K562 (cell line): ENCODE measurements around the gene SYT8. TPM values are rescaled to one million over a fixed set of nuclear protein-coding genes. Genes with fewer than 3 reads are reported as not detected.

Experiments
- ARID2 ChIP-seq: fragments of 450-650 bp; IDR thresholded peaks from 2 replicates; pipeline ENCODE4 v1.6.1; 2017; ENCODE audit warnings: antibody characterized with exemption, mild to moderate bottlenecking
- ATF1 ChIP-seq, 2 experiments: fragments of 450-650 bp in 1 of 2; IDR thresholded peaks; 2 replicates each; pipeline ENCODE4 v1.6.1; 2016; ENCODE audit warnings: missing compliant biosample characterization in 1 of 2, missing genetic modification characterization in 1 of 2
- MBD2 ChIP-seq: sonication (generic); IDR thresholded peaks from 2 replicates; pipeline ENCODE4 v1.6.1; 2016; ENCODE audit warnings: low read depth, borderline replicate concordance
- PTTG1 ChIP-seq: fragments of 450-650 bp; IDR thresholded peaks from 2 replicates; pipeline ENCODE4 v1.6.1; 2016; ENCODE audit warnings: low read depth, mild to moderate bottlenecking, missing genetic modification characterization, missing compliant biosample characterization
- RAD21 ChIP-seq, 2 experiments: fragments of 250-450 bp in 1 of 2; fragments of 450-650 bp in 1 of 2; sonication (Bioruptor Pico) in 1 of 2; formaldehyde crosslinking in 1 of 2; IDR thresholded peaks in 1 of 2; conservative IDR thresholded peaks in 1 of 2; 2 replicates each; pipeline versions ENCODE4 v1.4.0 to v1.8.0; 2020 to 2022; ENCODE audit warnings: mild to moderate bottlenecking in 2 of 2, moderate library complexity in 1 of 2
- RCOR1 ChIP-seq, 2 experiments: IDR thresholded peaks; 2 replicates each; pipeline ENCODE4 v1.6.1; 2012; ENCODE audit warnings: low read depth in 2 of 2, low read length in 2 of 2, borderline replicate concordance in 1 of 2, improper control_type of control experiment in 1 of 2
- VEZF1 ChIP-seq: fragments of 200-800 bp; sonication (Bioruptor generic); IDR thresholded peaks from 2 replicates; pipeline ENCODE4 v1.6.1; 2017; ENCODE audit warnings: missing genetic modification characterization, missing compliant biosample characterization
- YBX1 ChIP-seq: fragments of 450-650 bp; IDR thresholded peaks from 2 replicates; pipeline ENCODE4 v1.7.1; 2016; ENCODE audit warnings: mild to moderate bottlenecking
- YY1 ChIP-seq, 3 experiments: IDR thresholded peaks; 2 replicates each; pipeline ENCODE4 v1.6.1; 2011; ENCODE audit warnings: low read length in 2 of 3, mild to moderate bottlenecking in 2 of 3, moderate library complexity in 2 of 3, borderline replicate concordance in 1 of 3, control low read depth in 1 of 3, low read depth in 1 of 3; ENCODE audit not compliant: insufficient read depth in 3 of 3, insufficient replicate concordance in 2 of 3, control insufficient read depth in 1 of 3, insufficient read length in 1 of 3; ENCODE audit errors: extremely low read depth in 1 of 3
- ZBTB43 ChIP-seq: sonication (generic); formaldehyde crosslinking; IDR thresholded peaks from 2 replicates; pipeline ENCODE4 v1.8.0; 2023; ENCODE audit warnings: mild to moderate bottlenecking, missing genetic modification reagents
- ZKSCAN8 ChIP-seq: fragments of 200-800 bp; sonication (Bioruptor generic); IDR thresholded peaks from 2 replicates; pipeline ENCODE4 v1.6.1; 2016; ENCODE audit warnings: missing genetic modification characterization, missing compliant biosample characterization
- ZNF592 ChIP-seq: fragments of 450-650 bp; IDR thresholded peaks from 2 replicates; pipeline ENCODE4 v1.6.1; 2017; ENCODE audit warnings: antibody characterized with exemption, mild to moderate bottlenecking
- ZNF639 ChIP-seq, 2 experiments: fragments of 200-800 bp in 1 of 2; sonication (Bioruptor generic) in 1 of 2; sonication (generic) in 1 of 2; formaldehyde crosslinking in 1 of 2; IDR thresholded peaks in 1 of 2; conservative IDR thresholded peaks in 1 of 2; 2 replicates each; pipeline versions ENCODE4 v1.5.0 to v1.6.1; 2016 to 2020; ENCODE audit warnings: missing compliant biosample characterization in 1 of 2, missing genetic modification characterization in 1 of 2, missing genetic modification reagents in 1 of 2
- ZNF707 ChIP-seq: fragments of 250-450 bp; sonication (Bioruptor Pico); conservative IDR thresholded peaks from 2 replicates; pipeline ENCODE4 v1.8.0; 2022; ENCODE audit warnings: inconsistent platforms, mild to moderate bottlenecking, moderate library complexity
- polyA plus RNA-seq, 8 experiments: library from polyadenylated mRNA; depleted of rRNA in 4 of 8; stranded (reverse) in 5 of 8; unstranded in 3 of 8; fragments of >200 nt; fragmentation: Nextera tagmentation in 2 of 8; fragmentation: Illumina TruSeq in 1 of 8; extraction: Ambion mirVana in 2 of 8; extraction: Trizol in 1 of 8; gene quantifications; 2 replicates each; pipeline versions ENCODE4 v1.2.1 to v1.2.3, GENCODE V29; 2011 to 2014; ENCODE audit warnings: inconsistent platforms in 1 of 8, missing spikeins in 1 of 8
- total RNA-seq, 7 experiments: library from RNA; depleted of rRNA in 6 of 7; stranded (reverse); fragments of >200 nt in 6 of 7; fragmentation: Illumina TruSeq in 2 of 7; extraction: Trizol in 2 of 7; gene quantifications; 2 replicates each; pipeline versions ENCODE4 v1.2.1 to v1.2.3, GENCODE V29; 2011 to 2021; ENCODE audit warnings: low replicate concordance in 1 of 7

The SYT8 gene
- total and polyA plus RNA-seq, 9 of the 15 experiments (the other 6 are each of a cell fraction or from before 2014, with no cell fraction given): not detected

- TF ChIP-seq VEZF1: peak; percentile 79
- peak; percentile 84 for TF ChIP-seq ZNF592
- no peak for TF ChIP-seq ZBTB43 (CRISPR knock-in tag)
- TF ChIP-seq YY1 (IDR thresholded peaks at IDR 0.05; ENCODE audit: borderline replicate concordance in 1 of 3, control insufficient read depth in 1 of 3, extremely low read depth in 1 of 3, insufficient read depth in 3 of 3, insufficient read length in 1 of 3, insufficient replicate concordance in 2 of 3, low read depth in 1 of 3, low read length in 2 of 3): peak; percentile 8 to 86 (median 73)
- no peak for TF ChIP-seq PTTG1 (tag)
- no peak for TF ChIP-seq RAD21 (CRISPR knock-in tag; conservative IDR thresholded peaks at IDR 0.05 in 1 of 2, IDR thresholded peaks at IDR 0.05 in 1 of 2)
- peak; percentile 41; the same call in 1 of the 2 replicates for TF ChIP-seq MBD2
- TF ChIP-seq ZKSCAN8 (CRISPR knock-in tag): no peak
- no peak for TF ChIP-seq ZNF707
- TF ChIP-seq ZNF639 (CRISPR knock-in tag; conservative IDR thresholded peaks at IDR 0.05 in 1 of 2, IDR thresholded peaks at IDR 0.05 in 1 of 2): 0 out of 4 replicates have a peak, but pooled peaks of 1 of the 2 experiments have one; percentile 48
- peak; percentile 55; the same call in 1 of the 2 replicates for TF ChIP-seq ARID2
- peak in 1 of 2 experiments; percentile 64; a peak in 1 of 4 replicates for TF ChIP-seq RCOR1 (IDR thresholded peaks at IDR 0.05; ENCODE audit: borderline replicate concordance in 1 of 2, low read depth in 2 of 2, low read length in 2 of 2)
- peak; percentile 11; the same call in 1 of the 2 replicates for TF ChIP-seq YBX1
- TF ChIP-seq ATF1 (CRISPR knock-in tag; IDR thresholded peaks at IDR 0.05): no peak
- peak; percentile 77 for TF ChIP-seq ATF1 (tag; IDR thresholded peaks at IDR 0.05)
These were observed 9.7 kb downstream of the SYT8 start (continued) for GRCh38 chr11:1844221-1845094.
